Measurements from ENCODE around the gene C1D. TPM values are rescaled to one million over a fixed set of nuclear protein-coding genes. Genes with fewer than 3 reads are reported as not detected.
"Not testable (repeated sequence)": the region's sequence is repeated elsewhere in the genome, so short reads cannot be mapped to it uniquely, and the experiment has no call there.

Gene C1D
- polyA plus RNA-seq, 3 donors: 14.9 to 58.4 (median 49.7) TPM

DNA sequence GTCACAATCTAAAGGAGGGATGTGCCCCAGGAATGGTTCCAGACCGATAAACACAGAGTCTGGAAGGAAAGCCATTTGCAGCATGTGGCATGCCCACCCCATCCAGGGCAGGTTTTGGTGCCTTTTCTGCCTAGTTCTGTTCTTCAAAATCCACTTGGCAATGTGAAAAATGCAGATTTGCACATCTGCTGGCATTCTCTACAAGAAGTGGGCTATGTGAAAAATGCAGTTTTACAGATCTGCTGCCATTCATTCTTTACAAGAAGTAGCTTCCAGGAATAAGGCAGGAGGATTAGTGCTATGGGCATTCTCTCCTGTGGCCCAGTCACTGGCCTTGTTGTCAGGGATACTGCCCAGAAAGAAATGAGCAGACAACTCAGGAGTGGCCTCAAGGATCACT is 68.1 kb downstream of the C1D start:
- Histone ChIP-seq H3K27ac (ENCODE audit: low read depth in 1 of 2, low read length in 2 of 2) (no peak overlapping the region), H4K20me1 (ENCODE audit: insufficient read depth, low read length) (no peaks in the 10 kb centered on the region), H3K79me2 (ENCODE audit: insufficient read depth, low read length) (no peaks in the 10 kb centered on the region), H3K9ac (ENCODE audit: insufficient read depth, low read length, poor library complexity, severe bottlenecking) (no peak overlapping the region), H3K36me3 (replicated peaks in 1 of 2; ENCODE audit: control insufficient read depth in 1 of 2, insufficient read depth in 2 of 2, low read length in 2 of 2) (no peaks in the 10 kb centered on the region), H3K4me2 (replicated peaks; ENCODE audit: extremely low read depth, low read length, poor library complexity, severe bottlenecking) (no peak overlapping the region), H3K9me3 (replicated peaks in 1 of 2; ENCODE audit: control insufficient read depth in 1 of 2, insufficient read depth in 1 of 2, low read length in 2 of 2) (no peaks in the 10 kb centered on the region), H3K27me3 (ENCODE audit: control insufficient read depth in 2 of 2, insufficient read depth in 2 of 2, low read length in 2 of 2) (no peaks in the 10 kb centered on the region), H3K4me3 (replicated peaks in 1 of 3; ENCODE audit: low read depth in 2 of 3, low read length in 3 of 3) (no peak overlapping the region), H2AFZ (ENCODE audit: insufficient read depth, low read depth, low read length, poor library complexity, severe bottlenecking) (no peak overlapping the region), H3K4me1 (ENCODE audit: control insufficient read depth in 1 of 2, insufficient read depth in 2 of 2, low read length in 2 of 2) (no peaks in the 10 kb centered on the region)
- intact Hi-C loops (cut with micrococcal nuclease): no loop called here
- no peaks in the 10 kb centered on the region for H3K4me1 Mint-ChIP-seq
- no peaks in the 10 kb centered on the region for H3K36me3 Mint-ChIP-seq
- peaks cover 2 to 5% (median 3%) of the 10 kb centered on the region in 3 donors for H3K27me3 Mint-ChIP-seq (ENCODE audit: low read depth in 3 of 3)
- peaks cover 0 to 8% (median 5%) of the 10 kb centered on the region in 7 donors for H3K9me3 Mint-ChIP-seq
- TF ChIP-seq, protein P1, sequence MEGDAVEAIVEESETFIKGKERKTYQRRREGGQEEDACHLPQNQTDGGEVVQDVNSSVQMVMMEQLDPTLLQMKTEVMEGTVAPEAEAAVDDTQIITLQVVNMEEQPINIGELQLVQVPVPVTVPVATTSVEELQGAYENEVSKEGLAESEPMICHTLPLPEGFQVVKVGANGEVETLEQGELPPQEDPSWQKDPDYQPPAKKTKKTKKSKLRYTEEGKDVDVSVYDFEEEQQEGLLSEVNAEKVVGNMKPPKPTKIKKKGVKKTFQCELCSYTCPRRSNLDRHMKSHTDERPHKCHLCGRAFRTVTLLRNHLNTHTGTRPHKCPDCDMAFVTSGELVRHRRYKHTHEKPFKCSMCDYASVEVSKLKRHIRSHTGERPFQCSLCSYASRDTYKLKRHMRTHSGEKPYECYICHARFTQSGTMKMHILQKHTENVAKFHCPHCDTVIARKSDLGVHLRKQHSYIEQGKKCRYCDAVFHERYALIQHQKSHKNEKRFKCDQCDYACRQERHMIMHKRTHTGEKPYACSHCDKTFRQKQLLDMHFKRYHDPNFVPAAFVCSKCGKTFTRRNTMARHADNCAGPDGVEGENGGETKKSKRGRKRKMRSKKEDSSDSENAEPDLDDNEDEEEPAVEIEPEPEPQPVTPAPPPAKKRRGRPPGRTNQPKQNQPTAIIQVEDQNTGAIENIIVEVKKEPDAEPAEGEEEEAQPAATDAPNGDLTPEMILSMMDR (IDR thresholded peaks at IDR 0.05): no peak
- WGBS (ENCODE audit: insufficient coverage): 91% methylated on average over 1 of the region's 1 CpG
- no peak for DNase-seq
- H3K27ac Mint-ChIP-seq: no peak overlapping the region
- no peak overlapping the region for H3K4me3 Mint-ChIP-seq

DNA sequence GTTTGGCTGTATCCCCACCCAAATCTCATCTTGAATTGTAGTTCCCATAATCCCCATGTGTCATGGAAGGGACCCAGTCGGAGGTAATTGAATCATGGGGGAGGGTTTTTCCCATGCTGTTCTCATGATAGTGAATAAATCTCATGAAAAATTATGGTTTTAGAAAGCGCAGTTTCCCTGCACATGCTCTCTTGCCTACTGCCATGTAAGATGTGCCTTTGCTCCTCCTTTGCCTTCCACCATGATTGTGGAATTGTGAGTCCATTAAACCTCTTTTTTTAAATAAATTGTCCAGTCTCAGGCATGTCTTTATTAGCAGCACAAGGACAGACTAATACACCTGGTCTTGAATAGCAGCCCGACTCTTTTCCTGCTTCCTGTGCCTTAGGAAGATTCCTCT is 68.7 kb downstream of the C1D start:
- not testable (repeated sequence) for H3K9me3 Mint-ChIP-seq, H3K27ac Mint-ChIP-seq
- WGBS (ENCODE audit: insufficient coverage): 100% methylated on average over 1 of the region's 3 CpGs

More for the DNA sequence above, 68.7 kb downstream of the C1D start:
- H3K4me3 ChIP-seq (replicated peaks in 1 of 3; ENCODE audit: low read depth in 2 of 3, low read length in 3 of 3); H3K4me1 Mint-ChIP-seq; H3K36me3 Mint-ChIP-seq; H3K27me3 ChIP-seq (ENCODE audit: control insufficient read depth in 2 of 2, insufficient read depth in 2 of 2, low read length in 2 of 2); H3K4me3 Mint-ChIP-seq; DNase-seq; H3K79me2 ChIP-seq (ENCODE audit: insufficient read depth, low read length); intact Hi-C loops (cut with micrococcal nuclease); H3K9me3 ChIP-seq (replicated peaks in 1 of 2; ENCODE audit: control insufficient read depth in 1 of 2, insufficient read depth in 1 of 2, low read length in 2 of 2); H4K20me1 ChIP-seq (ENCODE audit: insufficient read depth, low read length); H3K4me1 ChIP-seq (ENCODE audit: control insufficient read depth in 1 of 2, insufficient read depth in 2 of 2, low read length in 2 of 2); H3K9ac ChIP-seq (ENCODE audit: insufficient read depth, low read length, poor library complexity, severe bottlenecking); H2AFZ ChIP-seq (ENCODE audit: insufficient read depth, low read depth, low read length, poor library complexity, severe bottlenecking); H3K27me3 Mint-ChIP-seq (ENCODE audit: low read depth in 3 of 3); H3K36me3 ChIP-seq (replicated peaks in 1 of 2; ENCODE audit: control insufficient read depth in 1 of 2, insufficient read depth in 2 of 2, low read length in 2 of 2); H3K4me2 ChIP-seq (replicated peaks; ENCODE audit: extremely low read depth, low read length, poor library complexity, severe bottlenecking); H3K27ac ChIP-seq (ENCODE audit: low read depth in 1 of 2, low read length in 2 of 2): not testable (repeated sequence)

Data from CD14-positive monocyte (primary cell).